Trophoblast cell (in vitro differentiated cells and primary cell): ENCODE measurements around the gene NT5DC3.
A peak's percentile ranks its signal among the peaks of the same experiment; 100 is the strongest.

Source experiments
- DNase-seq, 2 donors: peaks; one replicate each; pipeline ENCODE4 v3.0.0-alpha.2; 2016
- H2AFZ ChIP-seq: 2 replicates; pipeline ENCODE4 v1.6.1; 2013; ENCODE audit warnings: low read length, moderate library complexity, mild to moderate bottlenecking; ENCODE audit not compliant: insufficient read depth, poor library complexity
- H2AK5ac ChIP-seq: 2 replicates; pipeline ENCODE4 v1.6.1; 2013; ENCODE audit warnings: mild to moderate bottlenecking, low read length
- H2BK120ac ChIP-seq: 2 replicates; pipeline ENCODE4 v1.6.1; 2013; ENCODE audit warnings: low read length, mild to moderate bottlenecking, moderate library complexity; ENCODE audit not compliant: insufficient read depth, poor library complexity
- H2BK12ac ChIP-seq: 2 replicates; pipeline ENCODE4 v1.6.1; 2013; ENCODE audit warnings: mild to moderate bottlenecking, low read length, moderate library complexity
- H2BK5ac ChIP-seq: 2 replicates; pipeline ENCODE4 v1.6.1; 2013; ENCODE audit warnings: low read length, low read depth, moderate library complexity, mild to moderate bottlenecking; ENCODE audit not compliant: poor library complexity
- H3K14ac ChIP-seq: 2 replicates; pipeline ENCODE4 v1.6.1; 2013; ENCODE audit warnings: mild to moderate bottlenecking, low read length
- H3K18ac ChIP-seq: 2 replicates; pipeline ENCODE4 v1.6.1; 2013; ENCODE audit warnings: mild to moderate bottlenecking, low read length
- H3K23ac ChIP-seq: 2 replicates; pipeline ENCODE4 v1.6.1; 2013; ENCODE audit warnings: low read length
- H3K27ac ChIP-seq: 2 replicates; pipeline ENCODE4 v1.5.1; 2013; ENCODE audit warnings: low read depth, mild to moderate bottlenecking, inconsistent platforms, low read length, moderate library complexity
- H3K27me3 ChIP-seq: 2 replicates; pipeline ENCODE4 v1.6.1; 2013; ENCODE audit warnings: inconsistent platforms, mild to moderate bottlenecking, low read length, moderate library complexity; ENCODE audit not compliant: insufficient read depth
- H3K36me3 ChIP-seq, 2 experiments: 1 replicate in 1 of 2; 2 replicates in 1 of 2; pipeline ENCODE4 v1.6.1; 2013; ENCODE audit warnings: low read length in 2 of 2, mild to moderate bottlenecking in 2 of 2, moderate library complexity in 1 of 2; ENCODE audit not compliant: insufficient read depth in 2 of 2, control insufficient read depth in 1 of 2
- H3K4ac ChIP-seq: 2 replicates; pipeline ENCODE4 v1.6.1; 2013; ENCODE audit warnings: low read depth, mild to moderate bottlenecking, low read length, moderate library complexity
- H3K4me1 ChIP-seq, 2 experiments: 1 replicate in 1 of 2; 2 replicates in 1 of 2; pipeline ENCODE4 v1.6.1; 2013; ENCODE audit warnings: low read length in 2 of 2, mild to moderate bottlenecking in 2 of 2, moderate library complexity in 1 of 2; ENCODE audit not compliant: insufficient read depth in 2 of 2, control insufficient read depth in 1 of 2
- H3K4me2 ChIP-seq: 2 replicates; pipeline ENCODE4 v1.6.1; 2013; ENCODE audit warnings: inconsistent platforms, mild to moderate bottlenecking, low read length, moderate library complexity
- H3K4me3 ChIP-seq: 2 replicates; pipeline ENCODE4 v1.5.1; 2013; ENCODE audit warnings: mild to moderate bottlenecking, low read depth, low read length, inconsistent platforms
- H3K79me1 ChIP-seq: one replicate; pipeline ENCODE4 v1.6.1; 2013; ENCODE audit warnings: low read length
- H3K79me2 ChIP-seq: 2 replicates; pipeline ENCODE4 v1.6.1; 2013; ENCODE audit warnings: low read length, mild to moderate bottlenecking; ENCODE audit not compliant: control insufficient read depth, insufficient read depth, poor library complexity
- H3K9ac ChIP-seq: 2 replicates; pipeline ENCODE4 v1.6.1; 2013; ENCODE audit warnings: mild to moderate bottlenecking, low read length
- H3K9me3 ChIP-seq: 2 replicates; pipeline ENCODE4 v1.6.1; 2013; ENCODE audit warnings: low read depth, mild to moderate bottlenecking, control low read depth, inconsistent platforms, low read length; ENCODE audit not compliant: insufficient read depth
- H4K12ac ChIP-seq: 2 replicates; pipeline ENCODE4 v1.6.1; 2013; ENCODE audit warnings: low read depth, mild to moderate bottlenecking, low read length, moderate library complexity
- H4K8ac ChIP-seq: 2 replicates; pipeline ENCODE4 v1.6.1; 2013; ENCODE audit warnings: low read depth, mild to moderate bottlenecking, low read length, moderate library complexity
- H4K91ac ChIP-seq: one replicate; pipeline ENCODE4 v1.6.1; 2013; ENCODE audit warnings: low read depth, mild to moderate bottlenecking, low read length, moderate library complexity
- WGBS: extraction: QIAGEN DNeasy Blood & Tissue Kit; methylation state at CpG from one replicate; pipeline ENCODE4 v1.1.7; 2013; ENCODE audit warnings: missing lambda C conversion rate; ENCODE audit not compliant: insufficient read length, insufficient coverage; ENCODE audit errors: extremely low coverage; 5-methylcytosine and 5-hydroxymethylcytosine counted together

Gene NT5DC3

GRCh38 chr12:103858953-103859601, 18.0 kb upstream of the NT5DC3 start:
- no CpG with 5 or more reads among the region's 10 CpGs for WGBS

GRCh38 chr12:103858335-103858734, 17.3 kb upstream of the NT5DC3 start:
- H3K23ac ChIP-seq: no peak overlapping the region
- peaks cover 11 to 13% of the 10 kb centered on the region in 2 experiments for H3K4me1 ChIP-seq
- H3K27ac ChIP-seq: no peak overlapping the region
- H4K8ac ChIP-seq: no peak overlapping the region
- no peak overlapping the region for H2AFZ ChIP-seq
- no peaks in the 10 kb centered on the region for H3K79me2 ChIP-seq
- H4K12ac ChIP-seq: no peak overlapping the region
- no peaks in the 10 kb centered on the region for H3K36me3 ChIP-seq
- no peaks in the 10 kb centered on the region for H3K9me3 ChIP-seq
- H3K18ac ChIP-seq: no peak overlapping the region
- H3K4ac ChIP-seq: no peak overlapping the region
- WGBS: no CpG with 5 or more reads among the region's 8 CpGs
- H4K91ac ChIP-seq: peak overlapping the region; percentile 41
- no peak overlapping the region for H3K9ac ChIP-seq
- H2BK120ac ChIP-seq: peak overlapping the region; percentile 1
- peaks cover 4% of the 10 kb centered on the region for H3K79me1 ChIP-seq
- H2BK5ac ChIP-seq: no peak overlapping the region
- H2BK12ac ChIP-seq: peak overlapping the region; percentile 4
- no peak overlapping the region for H2AK5ac ChIP-seq
- no peak overlapping the region for H3K4me3 ChIP-seq
- H3K4me2 ChIP-seq: no peak overlapping the region
- H3K27me3 ChIP-seq: no peaks in the 10 kb centered on the region
- no peak overlapping the region for H3K14ac ChIP-seq
- no peak for DNase-seq

More at GRCh38 chr12:103858953-103859601, 18.0 kb upstream of the NT5DC3 start:
- no peak overlapping the region for H2BK120ac ChIP-seq
- H3K23ac ChIP-seq: no peak overlapping the region
- no peak overlapping the region for H2BK5ac ChIP-seq
- H3K4me2 ChIP-seq: no peak overlapping the region
- no peak overlapping the region for H3K4me3 ChIP-seq
- H3K14ac ChIP-seq: peak overlapping the region; percentile 57
- no peaks in the 10 kb centered on the region for H3K9me3 ChIP-seq
- H3K27me3 ChIP-seq: no peaks in the 10 kb centered on the region
- no peak overlapping the region for H4K12ac ChIP-seq
- H4K8ac ChIP-seq: peak overlapping the region; percentile 56
- H3K79me2 ChIP-seq: no peaks in the 10 kb centered on the region
- peaks cover 4% of the 10 kb centered on the region for H3K79me1 ChIP-seq
- peaks cover 11 to 13% of the 10 kb centered on the region in 2 experiments for H3K4me1 ChIP-seq
- H2BK12ac ChIP-seq: peak overlapping the region; percentile 91
- H3K36me3 ChIP-seq: no peaks in the 10 kb centered on the region
- H3K4ac ChIP-seq: no peak overlapping the region
- no peak overlapping the region for H3K9ac ChIP-seq
- peak; percentile 79 to 84 for DNase-seq
- H3K27ac ChIP-seq: peak overlapping the region; percentile 64
- H3K18ac ChIP-seq: no peak overlapping the region
- H4K91ac ChIP-seq: peak overlapping the region; percentile 78
- H2AFZ ChIP-seq: no peak overlapping the region
- no peak overlapping the region for H2AK5ac ChIP-seq

GRCh38 chr12:103857164-103857563, 16.1 kb upstream of the NT5DC3 start:
- H3K27ac ChIP-seq: no peak overlapping the region
- no peak overlapping the region for H4K8ac ChIP-seq
- H3K4me3 ChIP-seq: no peak overlapping the region
- no peaks in the 10 kb centered on the region for H3K27me3 ChIP-seq
- H3K36me3 ChIP-seq: no peaks in the 10 kb centered on the region
- H3K79me2 ChIP-seq: no peaks in the 10 kb centered on the region
- H3K14ac ChIP-seq: no peak overlapping the region
- no peaks in the 10 kb centered on the region for H3K9me3 ChIP-seq
- H2BK5ac ChIP-seq: no peak overlapping the region
- no peak overlapping the region for H4K91ac ChIP-seq
- H3K18ac ChIP-seq: no peak overlapping the region
- H3K23ac ChIP-seq: no peak overlapping the region
- H3K4me1 ChIP-seq: peaks cover 11 to 13% of the 10 kb centered on the region in 2 experiments
- WGBS: no CpG with 5 or more reads among the region's 2 CpGs
- DNase-seq: no peak
- no peak overlapping the region for H2BK12ac ChIP-seq
- no peak overlapping the region for H2BK120ac ChIP-seq
- H3K79me1 ChIP-seq: peaks cover 4% of the 10 kb centered on the region
- no peak overlapping the region for H3K4me2 ChIP-seq
- peak overlapping the region; percentile 30 for H2AK5ac ChIP-seq
- H4K12ac ChIP-seq: no peak overlapping the region
- no peak overlapping the region for H2AFZ ChIP-seq
- H3K4ac ChIP-seq: no peak overlapping the region
- no peak overlapping the region for H3K9ac ChIP-seq

- no peak overlapping the region for H4K8ac ChIP-seq
- H3K79me2 ChIP-seq: no peaks in the 10 kb centered on the region
- no peaks in the 10 kb centered on the region for H3K9me3 ChIP-seq
- peak in 1 of 2 donors; percentile 44 for DNase-seq
- no peak overlapping the region for H4K12ac ChIP-seq
- H3K79me1 ChIP-seq: peaks cover 4% of the 10 kb centered on the region
- H2BK120ac ChIP-seq: no peak overlapping the region
- H3K4ac ChIP-seq: no peak overlapping the region
- no peak overlapping the region for H2AFZ ChIP-seq
- no peak overlapping the region for H3K27ac ChIP-seq
- H4K91ac ChIP-seq: no peak overlapping the region
- no peak overlapping the region for H2BK12ac ChIP-seq
- no peak overlapping the region for H3K9ac ChIP-seq
- H3K4me1 ChIP-seq: peaks cover 11 to 15% of the 10 kb centered on the region in 2 experiments
- no peaks in the 10 kb centered on the region for H3K27me3 ChIP-seq
- no CpG with 5 or more reads among the region's 8 CpGs for WGBS
- H3K14ac ChIP-seq: no peak overlapping the region
- H3K23ac ChIP-seq: no peak overlapping the region
- H3K18ac ChIP-seq: no peak overlapping the region
- no peaks in the 10 kb centered on the region for H3K36me3 ChIP-seq
- H3K4me2 ChIP-seq: no peak overlapping the region
- H3K4me3 ChIP-seq: no peak overlapping the region
- no peak overlapping the region for H2BK5ac ChIP-seq
- H2AK5ac ChIP-seq: no peak overlapping the region
Observed at GRCh38 chr12:103855896-103856657, 15.0 kb upstream of the NT5DC3 start.
